Caki2 (cell line): ENCODE measurements around the gene C5AR1. TPM values are rescaled to one million over a fixed set of nuclear protein-coding genes. Genes with fewer than 3 reads are reported as not detected.
A peak's percentile ranks its signal among the peaks of the same experiment; 100 is the strongest.
"Not testable (repeated sequence)": the region's sequence is repeated elsewhere in the genome, so short reads cannot be mapped to it uniquely, and the experiment has no call there.

Experiments used
- DNase-seq: peaks from one replicate; pipeline ENCODE4 v3.0.0-alpha.2; 2015; ENCODE audit warnings: low read depth
- in situ Hi-C: cut with HindIII; loops from 2 replicates; pipeline ENCODE4 v1.10.0; 2016; ENCODE audit warnings: low sequenced_read_pairs, low pct_unique_long_range_greater_than_20kb, mixed read lengths
- total RNA-seq: library from RNA; depleted of rRNA; stranded (reverse); fragments of >200 nt; shearing (Covaris generic); gene quantifications from 2 replicates; pipeline ENCODE4 v1.2.3, GENCODE V29; 2014; ENCODE audit warnings: low replicate concordance; rRNA removed

Gene C5AR1
- total RNA-seq: 1.5 and 3.1 TPM in 2 replicates

DNA sequence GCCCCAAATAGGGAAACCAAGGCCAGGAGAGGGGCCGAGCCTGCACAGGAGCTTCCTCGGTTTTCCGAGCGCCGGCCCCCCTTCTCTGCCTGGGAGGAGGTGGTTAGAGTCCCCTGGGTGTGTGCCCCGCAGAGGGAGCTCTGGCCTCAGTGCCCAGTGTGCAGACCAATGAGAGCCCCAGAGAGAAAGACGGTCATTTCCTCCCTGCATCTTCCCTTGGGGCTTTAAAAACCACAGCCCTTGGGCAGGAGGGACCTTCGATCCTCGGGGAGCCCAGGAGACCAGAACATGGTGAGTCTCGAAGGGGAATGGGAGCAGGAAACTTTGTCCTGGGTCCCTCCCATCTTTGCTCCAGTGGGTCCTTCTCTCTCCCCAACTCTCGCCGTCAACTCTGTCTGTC lies at the start of gene C5AR1:
Gene C5AR1 (plus strand): TSS at position 254 of the 400 bp plus-strand sequence. CDS start 35 bp downstream, at position 289.
- in situ Hi-C loops: no loop called here
- DNase-seq: no peak

DNA sequence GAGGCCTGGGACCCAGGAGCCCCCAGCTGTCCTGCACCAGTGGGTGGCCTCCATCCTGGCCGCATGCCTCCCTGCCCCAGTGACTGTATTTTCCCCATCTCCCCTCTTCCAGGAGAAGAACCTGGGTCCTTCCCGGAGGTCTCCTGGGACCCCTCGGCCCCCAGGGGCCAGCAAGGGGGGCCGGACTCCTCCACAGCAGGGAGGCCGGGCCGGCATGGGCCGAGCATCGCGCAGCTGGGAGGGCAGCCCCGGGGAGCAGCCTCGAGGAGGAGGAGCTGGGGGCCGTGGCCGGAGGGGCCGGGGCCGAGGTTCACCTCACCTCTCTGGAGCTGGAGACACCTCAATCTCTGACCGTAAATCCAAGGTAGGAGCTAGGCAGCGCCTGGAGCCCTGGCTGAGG lies 49.2 kb upstream of the C5AR1 start:
- in situ Hi-C loops: no loop called here
- DNase-seq: no peak

DNA sequence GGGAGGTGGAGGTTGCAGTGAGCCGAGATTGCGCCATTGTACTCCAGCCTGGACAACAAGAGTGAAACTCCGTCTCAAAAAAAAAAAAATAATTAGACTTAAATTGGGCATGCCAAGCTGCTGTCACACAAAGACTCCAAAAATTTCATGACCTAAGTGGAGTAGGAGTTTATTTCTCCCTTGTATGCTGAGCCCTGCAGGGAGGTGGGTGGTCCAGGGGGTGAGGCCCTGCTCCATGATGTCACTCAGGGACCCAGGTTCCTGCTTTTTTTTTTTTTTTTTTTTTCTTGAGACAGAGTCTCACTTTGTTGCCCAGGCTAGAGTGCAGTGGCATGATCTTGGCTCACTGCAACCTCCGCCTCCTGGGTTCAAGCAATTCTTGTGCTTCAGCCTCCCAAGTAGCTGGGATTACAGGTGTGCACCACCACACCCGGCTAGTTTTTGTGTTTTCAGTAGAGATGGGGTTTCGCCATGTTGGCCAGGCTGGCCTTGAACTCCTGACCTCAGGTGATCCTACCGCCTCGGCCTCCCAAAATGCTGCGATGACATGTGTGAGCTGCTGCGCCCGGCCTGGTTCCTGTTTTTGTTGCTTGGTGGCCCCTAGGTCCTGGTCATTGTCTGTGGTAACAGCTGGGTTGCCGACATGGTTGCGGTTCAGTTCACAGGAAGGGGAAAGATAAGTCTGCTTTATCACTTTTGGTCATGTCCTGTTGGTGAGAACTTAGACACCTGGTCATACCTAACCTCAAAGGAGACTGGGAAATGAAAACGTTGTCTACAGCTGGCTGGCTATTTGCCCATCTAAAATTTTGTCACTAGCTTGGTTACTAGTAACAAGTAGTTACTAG lies 47.5 kb upstream of the C5AR1 start:
- DNase-seq, in situ Hi-C loops: not testable (repeated sequence)

DNA sequence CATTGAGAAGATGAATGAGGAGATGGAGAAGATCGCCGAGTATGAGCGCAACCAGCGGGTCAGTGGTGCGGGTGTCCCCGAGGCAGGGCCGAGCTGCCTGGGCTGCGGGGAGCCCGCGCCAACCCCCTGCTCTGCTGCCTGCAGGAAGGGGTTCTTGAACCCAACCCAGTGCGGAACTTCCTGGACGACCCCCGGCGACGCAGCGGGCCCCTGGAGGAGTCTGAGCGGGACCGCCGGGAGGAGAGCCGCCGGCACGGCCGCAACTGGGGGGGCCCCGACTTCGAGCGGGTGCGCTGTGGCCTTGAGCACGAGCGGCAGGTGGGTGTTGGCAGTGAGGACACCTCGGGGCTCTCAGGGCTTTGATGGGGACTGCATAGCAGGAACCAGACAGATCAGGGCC lies 45.0 kb upstream of the C5AR1 start:
- in situ Hi-C loops: no loop called here
- DNase-seq: no peak

DNA sequence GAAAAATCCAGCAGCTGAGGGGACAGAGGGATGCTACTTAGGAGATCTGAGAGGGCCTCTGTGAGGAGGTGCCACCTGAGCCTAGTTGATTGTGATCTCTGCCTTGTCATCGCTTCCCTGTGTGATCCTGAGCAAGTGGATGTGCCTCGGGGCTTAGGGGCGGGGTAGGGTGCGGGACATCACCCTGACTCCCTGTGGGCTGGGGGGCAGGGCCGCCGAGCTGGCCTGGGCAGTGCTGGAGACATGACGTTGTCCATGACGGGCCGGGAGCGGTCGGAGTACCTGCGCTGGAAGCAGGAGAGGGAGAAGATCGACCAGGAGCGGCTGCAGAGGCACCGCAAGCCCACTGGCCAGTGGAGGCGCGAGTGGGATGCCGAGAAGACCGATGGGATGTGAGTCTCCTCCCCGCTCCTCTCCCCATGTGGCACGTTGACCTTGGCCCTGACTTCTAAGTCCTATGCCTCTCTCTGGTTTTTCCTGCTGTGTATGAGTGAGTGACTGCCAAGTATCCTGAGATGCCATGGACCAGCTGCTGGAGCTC lies 43.2 kb upstream of the C5AR1 start:
- no peak for DNase-seq
- in situ Hi-C loops: no loop called here

DNA sequence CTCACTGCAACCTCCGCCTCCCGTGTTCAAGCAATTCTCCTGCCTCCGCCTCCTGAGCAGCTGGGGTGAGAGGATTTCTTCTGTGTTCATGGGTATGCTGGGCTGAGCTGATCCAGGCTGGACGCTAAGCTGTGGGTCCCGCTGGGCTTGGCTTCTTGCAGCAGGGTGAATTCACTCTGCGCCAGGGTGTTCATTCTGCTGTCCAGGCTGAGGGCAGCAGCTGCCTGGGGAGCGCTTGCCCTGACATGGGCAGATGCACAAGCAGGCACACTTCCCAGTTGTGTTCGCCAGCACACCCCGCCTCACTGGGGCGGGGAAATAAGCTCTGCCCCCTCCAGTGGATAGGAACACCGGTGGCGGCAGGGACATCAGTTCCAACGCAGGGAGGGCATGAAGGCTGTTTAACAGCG lies 42.3 kb upstream of the C5AR1 start:
- in situ Hi-C loops: no loop called here
- DNase-seq: no peak

DNA sequence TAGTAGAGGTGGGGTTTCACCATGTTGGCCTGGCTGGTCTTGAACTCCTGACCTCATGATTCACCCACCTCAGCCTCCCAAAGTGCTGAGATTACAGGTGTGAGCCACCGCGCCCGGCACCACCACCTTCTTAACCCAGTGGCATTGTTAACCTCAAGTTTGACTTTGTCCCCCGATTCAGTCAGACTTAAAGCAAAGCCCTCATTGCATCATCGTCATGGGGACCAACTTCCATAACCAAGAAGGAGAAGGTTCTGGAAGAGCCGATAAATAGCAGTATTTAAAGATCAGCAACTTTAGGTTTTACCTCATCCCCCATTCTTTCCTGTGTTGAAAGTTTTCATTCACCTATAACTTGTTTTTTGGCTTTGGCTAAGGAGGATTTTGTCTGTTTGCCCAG lies 41.6 kb upstream of the C5AR1 start:
- no peak for DNase-seq
- in situ Hi-C loops: no loop called here

DNA sequence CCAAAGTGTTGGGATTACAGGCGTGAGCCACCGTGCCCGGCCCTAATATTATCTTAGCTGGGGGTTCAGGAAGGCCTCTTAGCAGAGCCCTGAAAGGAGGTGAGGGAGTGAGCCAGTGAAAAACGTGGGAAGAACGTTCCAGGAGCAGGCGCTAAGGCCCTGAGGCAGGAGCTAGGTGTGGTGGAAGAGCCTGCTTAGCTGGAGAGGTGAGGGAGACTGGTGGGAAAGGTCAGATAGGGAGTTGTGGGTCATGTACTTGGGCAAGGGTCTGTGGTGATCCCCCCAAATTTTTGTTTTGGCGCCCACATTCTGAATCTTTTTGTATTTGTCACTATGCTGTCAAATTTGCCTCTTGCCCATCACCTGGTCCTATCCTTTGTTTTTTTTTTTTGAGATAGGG lies 40.1 kb upstream of the C5AR1 start:
- in situ Hi-C loops: no loop called here
- no peak for DNase-seq

DNA sequence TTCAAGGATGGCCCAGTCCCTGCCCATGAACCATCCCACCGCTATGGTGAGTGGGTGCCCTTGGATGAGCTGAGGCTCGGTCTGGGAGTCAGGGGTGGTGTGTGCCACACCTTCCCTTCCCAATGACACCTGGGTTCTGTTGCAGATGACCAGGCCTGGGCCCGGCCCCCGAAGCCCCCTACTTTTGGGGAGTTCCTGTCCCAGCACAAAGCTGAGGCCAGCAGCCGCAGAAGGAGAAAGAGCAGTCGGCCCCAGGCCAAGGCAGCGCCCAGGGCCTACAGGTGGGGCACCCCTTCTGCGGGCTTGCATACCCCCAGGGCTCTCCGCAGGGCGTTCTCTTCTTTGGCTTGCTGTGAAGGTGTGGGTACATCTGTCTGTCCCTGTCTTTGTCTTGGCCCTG lies 39.3 kb upstream of the C5AR1 start:
- no peak for DNase-seq
- in situ Hi-C loops: no loop called here

DNA sequence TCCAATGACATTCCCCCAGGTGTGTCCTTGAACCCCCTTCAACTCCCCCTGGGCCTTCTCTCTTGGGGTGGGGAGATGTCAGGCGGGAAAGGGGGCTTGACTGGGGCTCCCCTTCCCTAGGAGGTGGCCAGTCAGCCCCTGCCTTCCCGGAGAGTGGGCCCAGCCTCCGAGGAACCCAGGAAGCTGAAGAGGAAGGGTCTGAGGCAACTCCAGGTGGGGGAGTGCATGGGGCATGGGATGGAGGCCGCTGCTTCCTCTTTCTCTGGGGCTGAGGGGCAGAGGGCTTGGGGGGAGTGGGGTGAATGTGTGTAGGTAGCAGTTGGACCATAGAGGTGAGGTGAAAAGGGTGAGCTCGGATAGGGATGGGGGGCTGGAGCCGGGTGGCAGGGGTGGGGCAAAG lies 37.7 kb upstream of the C5AR1 start:
- DNase-seq: no peak
- in situ Hi-C loops: no loop called here

DNA sequence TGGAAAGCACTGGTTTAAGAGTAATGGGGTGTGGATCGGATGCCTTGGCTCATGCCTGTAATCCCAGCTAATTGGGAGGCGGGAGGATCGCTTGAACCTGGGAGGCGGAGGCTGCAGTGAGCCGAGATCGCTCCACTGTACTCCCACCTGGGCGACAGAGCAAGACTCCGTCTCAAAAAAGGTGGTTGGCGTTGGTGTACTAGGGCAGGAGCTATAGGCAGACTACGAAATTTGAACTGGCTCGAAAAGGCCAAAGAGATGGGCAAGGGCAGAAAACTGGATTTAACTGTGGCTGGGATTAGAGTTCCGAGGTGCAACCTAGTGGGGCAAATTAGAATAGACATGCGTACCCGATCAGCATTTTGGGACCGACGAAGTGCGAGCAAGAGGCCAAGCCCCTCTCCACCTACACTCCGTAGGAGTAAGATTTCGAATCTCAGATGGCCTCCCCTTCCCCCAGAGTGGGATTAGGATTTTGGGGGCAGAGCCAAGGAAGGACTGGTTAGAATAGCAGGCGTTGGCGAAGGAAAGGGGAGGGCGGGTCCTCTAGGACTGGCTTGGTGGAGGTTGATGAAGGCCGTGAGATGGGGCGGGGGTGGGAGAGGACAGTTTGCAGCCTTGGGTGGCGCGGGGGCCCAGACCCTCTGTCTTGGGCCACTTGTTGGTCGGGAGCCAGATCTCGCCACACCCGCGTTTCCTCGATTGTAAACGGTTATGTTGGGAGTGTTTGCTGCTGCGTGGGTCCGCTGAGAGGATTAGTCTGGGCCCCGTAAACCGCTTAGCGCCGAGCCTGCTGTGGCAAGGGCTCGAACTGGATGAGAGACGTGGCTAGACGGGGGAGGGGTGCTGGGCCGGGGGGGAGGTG lies 37.0 kb upstream of the C5AR1 start:
- no peak for DNase-seq
- in situ Hi-C loops: no loop called here

DNA sequence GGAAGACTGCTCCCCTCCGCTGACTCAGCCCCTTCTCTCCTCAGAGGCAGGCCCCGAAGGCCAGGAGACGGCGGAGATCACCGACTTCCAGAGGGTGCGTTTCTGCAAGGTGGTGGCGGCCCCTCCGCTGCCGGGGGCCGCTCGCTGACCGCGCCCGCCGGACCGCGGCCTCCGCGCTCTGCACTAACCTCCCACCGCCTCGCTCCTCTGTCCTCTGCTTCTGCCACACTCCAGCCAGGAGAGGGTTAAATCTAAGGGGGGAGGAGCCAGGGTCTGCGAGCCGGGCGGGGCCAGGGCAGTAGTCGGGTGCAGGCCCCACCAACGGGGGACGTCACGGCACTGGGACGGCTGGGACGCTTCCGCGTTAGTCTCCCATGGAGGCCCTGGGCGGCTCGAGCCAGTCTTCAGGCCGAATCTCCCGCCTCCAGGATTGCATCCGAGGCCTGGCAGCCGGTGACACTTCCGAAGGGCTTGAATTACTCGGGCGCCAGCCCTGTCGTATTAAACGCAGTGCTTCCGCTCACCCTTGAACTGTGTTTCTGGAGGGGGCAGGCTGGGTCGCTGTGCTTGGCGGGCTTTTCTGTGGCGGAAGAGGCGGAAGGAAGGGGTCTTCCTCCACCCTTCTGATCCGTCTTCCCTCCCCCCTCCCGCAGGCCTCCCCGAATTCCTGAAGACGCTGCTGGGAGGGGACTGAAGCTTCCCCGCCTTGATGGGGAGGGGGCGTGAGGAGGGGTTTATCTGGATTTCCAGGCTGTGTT lies 36.2 kb upstream of the C5AR1 start:
- DNase-seq: peak; percentile 91
- in situ Hi-C loops: no loop called here

DNA sequence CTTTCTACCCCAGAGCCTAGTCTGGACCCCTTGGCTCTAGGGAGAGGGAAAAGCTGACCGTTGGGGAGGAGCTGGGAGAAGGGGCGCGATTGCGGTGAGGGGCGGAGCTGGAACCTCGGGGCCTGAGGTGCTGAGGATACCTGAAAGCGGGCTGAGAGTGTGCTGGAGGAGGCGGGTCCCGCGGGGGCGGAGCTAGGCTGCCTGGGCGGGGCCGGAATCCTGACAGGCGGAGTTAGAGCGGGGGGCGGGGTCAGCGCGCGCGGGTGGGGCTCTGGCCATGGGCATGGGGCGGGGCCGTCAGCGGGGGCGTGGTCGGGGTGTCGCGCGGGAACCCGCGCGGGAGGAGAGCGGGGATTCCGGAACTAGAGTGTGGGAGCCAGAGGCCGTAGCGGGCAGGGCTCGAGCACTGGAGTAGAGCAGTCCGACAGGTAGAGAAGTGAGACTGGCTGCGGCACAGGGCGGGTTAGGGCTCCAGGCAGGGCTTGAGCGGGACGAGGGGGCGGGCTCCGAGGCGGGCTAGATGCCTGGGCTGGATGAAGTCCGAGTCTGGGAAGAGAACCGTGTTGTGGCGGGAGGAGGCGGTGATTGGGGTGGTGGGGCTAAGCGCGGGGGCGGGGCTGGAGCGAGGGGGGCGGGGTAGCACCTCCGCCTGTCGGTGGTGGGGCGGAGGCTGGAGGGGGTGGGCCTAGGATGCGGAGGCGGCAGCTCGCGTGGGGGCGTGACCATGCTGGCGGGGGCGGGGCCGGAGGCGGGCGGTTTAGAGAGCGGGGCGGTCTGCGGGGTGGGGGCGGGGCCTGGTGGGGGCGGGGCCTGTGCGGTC lies 35.4 kb upstream of the C5AR1 start, which contains the start of gene INAFM1:
Gene INAFM1 (plus strand): TSS at position 815 of the 820 bp plus-strand sequence. CDS start 35 bp downstream, outside the sequence.
- in situ Hi-C loops: no loop called here
- DNase-seq: peak; percentile 94

DNA sequence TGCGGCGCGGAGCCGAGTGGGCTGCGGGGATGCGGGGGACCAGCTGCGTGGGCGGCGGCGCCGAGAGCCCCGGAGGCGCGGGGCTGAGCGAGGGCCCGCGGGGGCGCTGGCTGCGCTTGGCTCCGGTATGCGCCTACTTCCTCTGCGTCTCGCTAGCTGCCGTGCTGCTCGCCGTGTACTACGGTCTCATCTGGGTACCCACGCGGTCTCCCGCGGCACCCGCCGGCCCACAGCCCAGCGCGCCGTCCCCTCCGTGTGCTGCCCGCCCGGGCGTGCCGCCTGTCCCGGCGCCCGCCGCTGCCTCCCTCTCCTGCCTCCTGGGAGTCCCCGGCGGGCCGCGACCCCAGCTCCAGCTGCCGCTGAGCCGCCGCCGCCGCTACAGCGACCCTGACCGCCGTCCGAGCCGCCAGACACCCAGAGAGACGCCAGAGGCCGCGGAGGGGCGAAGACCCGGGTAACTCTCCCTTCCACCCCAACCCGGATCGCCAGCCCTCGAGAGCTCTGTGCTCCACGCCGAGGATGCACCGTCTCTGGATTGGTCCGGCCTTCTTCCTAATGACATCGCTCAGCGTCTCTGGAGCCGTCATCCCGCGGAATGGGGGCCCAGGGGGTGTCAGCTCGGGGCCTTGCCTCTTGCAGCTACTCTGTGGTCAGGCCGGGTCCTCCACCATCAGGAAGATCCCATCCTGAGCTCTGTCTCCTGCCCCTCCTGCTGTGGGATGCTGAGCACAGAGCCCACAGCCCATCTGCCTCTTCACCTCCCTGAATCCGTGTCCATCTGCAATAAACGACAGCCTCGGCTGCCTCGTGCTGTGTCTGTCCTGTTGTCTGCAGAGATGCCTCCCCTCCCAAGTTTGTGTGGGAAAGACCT lies 34.5 kb upstream of the C5AR1 start:
- peak; percentile 32 for DNase-seq
- in situ Hi-C loops: no loop called here

DNA sequence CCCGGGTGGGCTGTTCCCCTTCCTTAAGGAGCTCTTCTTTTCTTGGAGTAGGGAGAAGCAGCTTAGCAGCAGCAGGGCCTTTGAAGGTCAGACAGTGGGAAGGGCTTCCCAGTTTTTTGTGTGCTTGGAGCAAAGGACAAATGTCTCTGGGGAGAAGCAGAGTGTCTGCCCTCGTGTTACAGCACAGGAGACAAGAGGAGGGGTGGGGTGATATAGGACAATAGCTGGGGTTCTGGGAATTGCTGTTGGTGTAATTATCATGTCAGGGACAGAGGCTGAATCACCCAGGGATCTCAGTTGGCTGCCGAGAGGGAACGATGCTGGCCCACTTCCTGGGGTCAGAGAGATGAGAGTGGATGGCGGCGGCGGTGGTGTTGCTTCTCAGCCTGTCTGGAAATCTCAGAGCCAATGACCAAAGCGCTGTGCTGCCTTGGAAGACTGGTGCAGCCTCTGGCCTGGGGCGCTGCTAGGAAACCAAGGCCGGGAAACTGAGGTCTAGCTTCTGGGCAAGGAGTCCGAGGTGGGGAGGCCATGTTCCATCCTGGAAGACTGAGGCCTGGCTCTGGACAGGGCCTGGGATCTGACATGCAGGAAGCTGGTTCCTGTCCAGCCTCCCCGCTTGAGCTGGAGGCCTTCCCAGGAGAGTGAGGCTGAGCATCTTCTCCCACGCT lies 33.7 kb upstream of the C5AR1 start:
- no peak for DNase-seq
- in situ Hi-C loops: no loop called here

DNA sequence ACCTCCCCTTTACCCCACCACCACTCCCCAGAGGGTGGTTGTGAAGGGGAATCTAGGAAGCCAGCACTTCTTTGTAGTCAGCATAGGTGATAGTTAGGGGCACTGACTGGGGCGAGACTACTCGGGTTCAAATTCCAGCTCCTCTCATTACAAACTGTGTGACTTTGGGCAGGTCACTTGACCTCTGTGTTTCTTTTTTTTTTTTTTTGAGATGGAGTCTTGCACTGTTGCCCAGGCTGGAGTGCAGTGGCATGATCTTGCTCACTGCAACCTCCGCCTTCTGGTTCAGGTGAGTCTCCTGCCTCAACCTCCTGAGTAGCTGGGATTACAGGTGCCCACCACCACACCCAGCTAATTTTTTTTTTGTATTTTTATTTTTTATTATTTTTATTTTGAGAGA lies 33.1 kb upstream of the C5AR1 start:
- in situ Hi-C loops, DNase-seq: not testable (repeated sequence)
